ENCODE data around the gene ME3.
"Not testable (repeated sequence)": the region's sequence is repeated elsewhere in the genome, so short reads cannot be mapped to it uniquely, and the experiment has no call there.

The ME3 gene

GRCh38 chr11:86569109-86569508 is 103.3 kb downstream of the ME3 start:
- Histone ChIP-seq H3K9me3 (ENCODE audit: control insufficient read depth, low read length) (no peaks in the 10 kb centered on the region), H3K4me1 (ENCODE audit: control insufficient read depth, insufficient read depth, low read length, poor library complexity, severe bottlenecking) (no peaks in the 10 kb centered on the region), H3K36me3 (ENCODE audit: control insufficient read depth, insufficient read depth, low read length) (no peaks in the 10 kb centered on the region), H3K27ac (ENCODE audit: insufficient read depth, low read length, poor library complexity, severe bottlenecking) (no peak overlapping the region), H3K27me3 (replicated peaks; ENCODE audit: control insufficient read depth, insufficient read depth, low read length, poor library complexity, severe bottlenecking) (no peaks in the 10 kb centered on the region), H3K4me3 (ENCODE audit: insufficient read depth, low read depth, low read length, poor library complexity, severe bottlenecking) (no peak overlapping the region)
- DNase-seq, result no peak

GRCh38 chr11:86565801-86566312 is 106.6 kb downstream of the ME3 start:
- no peaks in the 10 kb centered on the region for H3K27me3 ChIP-seq (replicated peaks; ENCODE audit: control insufficient read depth, insufficient read depth, low read length, poor library complexity, severe bottlenecking)
- H3K9me3 ChIP-seq (ENCODE audit: control insufficient read depth, low read length), result no peaks in the 10 kb centered on the region
- H3K36me3 ChIP-seq (ENCODE audit: control insufficient read depth, insufficient read depth, low read length), result no peaks in the 10 kb centered on the region
- H3K4me3 ChIP-seq (ENCODE audit: insufficient read depth, low read depth, low read length, poor library complexity, severe bottlenecking), result no peak overlapping the region
- H3K4me1 ChIP-seq (ENCODE audit: control insufficient read depth, insufficient read depth, low read length, poor library complexity, severe bottlenecking), result no peaks in the 10 kb centered on the region
- no peak for DNase-seq
- no peak overlapping the region for H3K27ac ChIP-seq (ENCODE audit: insufficient read depth, low read length, poor library complexity, severe bottlenecking)

DNA sequence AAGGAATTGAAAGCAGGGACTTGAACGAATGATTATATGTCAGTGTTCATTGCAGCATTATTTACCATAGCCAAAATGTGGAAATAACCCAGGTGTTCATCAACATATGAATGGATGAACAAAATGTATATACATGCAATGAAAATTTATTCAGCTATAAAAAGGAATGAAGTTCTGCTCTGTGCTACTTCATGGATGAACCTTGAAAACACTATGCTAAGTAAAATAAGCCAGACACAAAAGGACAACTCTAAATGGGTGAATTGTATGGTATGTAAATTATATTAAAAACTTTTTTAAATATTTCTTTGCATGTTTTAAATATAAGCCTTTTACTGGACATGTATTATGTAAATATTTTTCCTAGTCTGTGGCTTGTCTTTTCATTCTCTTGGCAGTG is 107.0 kb downstream of the ME3 start:
- Histone ChIP-seq H3K36me3 (ENCODE audit: control insufficient read depth, insufficient read depth, low read length) (no peaks in the 10 kb centered on the region), H3K27me3 (replicated peaks; ENCODE audit: control insufficient read depth, insufficient read depth, low read length, poor library complexity, severe bottlenecking) (no peaks in the 10 kb centered on the region), H3K4me1 (ENCODE audit: control insufficient read depth, insufficient read depth, low read length, poor library complexity, severe bottlenecking) (no peaks in the 10 kb centered on the region), H3K27ac (ENCODE audit: insufficient read depth, low read length, poor library complexity, severe bottlenecking) (no peak overlapping the region), H3K4me3 (ENCODE audit: insufficient read depth, low read depth, low read length, poor library complexity, severe bottlenecking) (no peak overlapping the region), H3K9me3 (ENCODE audit: control insufficient read depth, low read length) (no peaks in the 10 kb centered on the region)
- no peak for DNase-seq

DNA sequence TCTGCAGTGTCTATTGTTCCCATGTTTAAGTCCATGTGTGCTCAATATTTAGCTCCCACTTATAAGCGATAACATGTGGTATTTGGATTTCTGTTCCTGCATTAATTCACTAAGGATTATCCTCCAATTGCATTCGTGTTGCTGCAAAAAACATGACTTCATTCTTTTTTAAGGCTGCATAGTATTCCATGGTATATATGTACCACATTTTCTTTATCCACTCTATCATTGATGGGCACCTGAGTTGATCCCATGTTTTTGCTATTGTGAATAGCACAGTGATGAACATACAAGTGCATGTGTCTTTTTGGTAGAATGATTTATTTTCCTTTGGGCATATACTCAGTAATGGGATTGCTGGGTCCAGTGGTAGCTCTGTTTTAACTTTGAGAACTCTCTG is 109.6 kb downstream of the ME3 start:
- not testable (repeated sequence) for H3K9me3 ChIP-seq (ENCODE audit: control insufficient read depth, low read length); H3K36me3 ChIP-seq (ENCODE audit: control insufficient read depth, insufficient read depth, low read length); H3K4me1 ChIP-seq (ENCODE audit: control insufficient read depth, insufficient read depth, low read length, poor library complexity, severe bottlenecking); H3K27me3 ChIP-seq (replicated peaks; ENCODE audit: control insufficient read depth, insufficient read depth, low read length, poor library complexity, severe bottlenecking); DNase-seq; H3K4me3 ChIP-seq (ENCODE audit: insufficient read depth, low read depth, low read length, poor library complexity, severe bottlenecking); H3K27ac ChIP-seq (ENCODE audit: insufficient read depth, low read length, poor library complexity, severe bottlenecking)

- no peaks in the 10 kb centered on the region for H3K4me1 ChIP-seq (ENCODE audit: control insufficient read depth, insufficient read depth, low read length, poor library complexity, severe bottlenecking)
- H3K4me3 ChIP-seq (ENCODE audit: insufficient read depth, low read depth, low read length, poor library complexity, severe bottlenecking), result no peak overlapping the region
- H3K36me3 ChIP-seq (ENCODE audit: control insufficient read depth, insufficient read depth, low read length), result no peaks in the 10 kb centered on the region
- H3K27ac ChIP-seq (ENCODE audit: insufficient read depth, low read length, poor library complexity, severe bottlenecking), result no peak overlapping the region
- DNase-seq, result no peak
- no peaks in the 10 kb centered on the region for H3K9me3 ChIP-seq (ENCODE audit: control insufficient read depth, low read length)
- no peaks in the 10 kb centered on the region for H3K27me3 ChIP-seq (replicated peaks; ENCODE audit: control insufficient read depth, insufficient read depth, low read length, poor library complexity, severe bottlenecking)
These were observed 113.0 kb downstream of the ME3 start for GRCh38 chr11:86559311-86559945.

DNA sequence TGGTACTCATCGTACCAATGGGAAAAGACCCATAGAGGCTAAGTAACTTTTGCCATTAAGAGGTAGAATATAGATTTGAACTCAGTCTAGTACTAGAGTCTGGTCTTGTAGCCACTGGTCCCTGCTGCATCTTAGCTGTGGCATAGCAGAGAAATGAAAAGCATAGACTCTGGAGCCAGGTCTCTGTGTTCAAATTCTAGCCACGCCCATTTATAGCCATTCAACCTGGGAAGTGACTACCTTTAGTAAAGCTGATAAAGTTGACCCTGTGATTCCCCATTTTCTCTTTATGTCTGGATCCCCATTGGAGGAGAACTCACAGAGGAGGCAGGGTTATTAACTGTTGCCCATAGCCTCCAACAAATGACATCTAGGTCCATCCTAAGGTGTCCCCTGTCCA is 113.6 kb downstream of the ME3 start:
- Histone ChIP-seq H3K4me3 (ENCODE audit: insufficient read depth, low read depth, low read length, poor library complexity, severe bottlenecking) (no peak overlapping the region), H3K4me1 (ENCODE audit: control insufficient read depth, insufficient read depth, low read length, poor library complexity, severe bottlenecking) (no peaks in the 10 kb centered on the region), H3K27ac (ENCODE audit: insufficient read depth, low read length, poor library complexity, severe bottlenecking) (no peak overlapping the region), H3K9me3 (ENCODE audit: control insufficient read depth, low read length) (no peaks in the 10 kb centered on the region), H3K36me3 (ENCODE audit: control insufficient read depth, insufficient read depth, low read length) (no peaks in the 10 kb centered on the region), H3K27me3 (replicated peaks; ENCODE audit: control insufficient read depth, insufficient read depth, low read length, poor library complexity, severe bottlenecking) (no peaks in the 10 kb centered on the region)
- DNase-seq, result no peak

GRCh38 chr11:86558207-86558606 is 114.2 kb downstream of the ME3 start:
- Histone ChIP-seq H3K4me1 (ENCODE audit: control insufficient read depth, insufficient read depth, low read length, poor library complexity, severe bottlenecking) (no peaks in the 10 kb centered on the region), H3K4me3 (ENCODE audit: insufficient read depth, low read depth, low read length, poor library complexity, severe bottlenecking) (no peak overlapping the region), H3K27me3 (replicated peaks; ENCODE audit: control insufficient read depth, insufficient read depth, low read length, poor library complexity, severe bottlenecking) (no peaks in the 10 kb centered on the region), H3K27ac (ENCODE audit: insufficient read depth, low read length, poor library complexity, severe bottlenecking) (no peak overlapping the region), H3K36me3 (ENCODE audit: control insufficient read depth, insufficient read depth, low read length) (no peaks in the 10 kb centered on the region), H3K9me3 (ENCODE audit: control insufficient read depth, low read length) (no peaks in the 10 kb centered on the region)
- DNase-seq, result no peak

DNA sequence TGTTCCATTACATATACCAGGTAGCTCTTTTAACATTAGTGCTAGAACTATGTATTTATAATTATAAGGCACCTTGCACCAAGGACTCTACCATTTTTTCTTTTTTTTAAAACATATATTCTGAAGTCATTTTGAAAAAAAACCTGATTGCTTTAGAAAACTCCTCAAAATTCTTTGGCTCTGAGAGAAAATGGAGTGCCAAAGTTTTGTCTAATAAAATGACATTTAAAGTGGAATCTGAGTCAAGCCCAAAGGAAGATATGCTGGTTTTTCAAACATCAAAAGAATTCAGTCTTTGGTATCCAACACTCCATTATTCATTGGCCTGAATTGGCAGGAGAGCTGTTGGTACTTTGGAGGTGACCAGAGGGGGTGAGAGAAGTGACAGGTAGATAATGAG is 116.5 kb downstream of the ME3 start:
- Histone ChIP-seq H3K4me3 (ENCODE audit: insufficient read depth, low read depth, low read length, poor library complexity, severe bottlenecking) (no peak overlapping the region), H3K36me3 (ENCODE audit: control insufficient read depth, insufficient read depth, low read length) (no peaks in the 10 kb centered on the region), H3K4me1 (ENCODE audit: control insufficient read depth, insufficient read depth, low read length, poor library complexity, severe bottlenecking) (no peaks in the 10 kb centered on the region), H3K9me3 (ENCODE audit: control insufficient read depth, low read length) (no peaks in the 10 kb centered on the region), H3K27ac (ENCODE audit: insufficient read depth, low read length, poor library complexity, severe bottlenecking) (no peak overlapping the region), H3K27me3 (replicated peaks; ENCODE audit: control insufficient read depth, insufficient read depth, low read length, poor library complexity, severe bottlenecking) (no peaks in the 10 kb centered on the region)
- DNase-seq, result no peak

- H3K4me3 ChIP-seq (ENCODE audit: insufficient read depth, low read depth, low read length, poor library complexity, severe bottlenecking), result no peak overlapping the region
- H3K9me3 ChIP-seq (ENCODE audit: control insufficient read depth, low read length), result no peaks in the 10 kb centered on the region
- H3K27ac ChIP-seq (ENCODE audit: insufficient read depth, low read length, poor library complexity, severe bottlenecking), result no peak overlapping the region
- H3K36me3 ChIP-seq (ENCODE audit: control insufficient read depth, insufficient read depth, low read length), result no peaks in the 10 kb centered on the region
- H3K27me3 ChIP-seq (replicated peaks; ENCODE audit: control insufficient read depth, insufficient read depth, low read length, poor library complexity, severe bottlenecking), result no peaks in the 10 kb centered on the region
- DNase-seq, result no peak
- no peaks in the 10 kb centered on the region for H3K4me1 ChIP-seq (ENCODE audit: control insufficient read depth, insufficient read depth, low read length, poor library complexity, severe bottlenecking)
These were observed 117.0 kb downstream of the ME3 start for GRCh38 chr11:86555401-86555800.

DNA sequence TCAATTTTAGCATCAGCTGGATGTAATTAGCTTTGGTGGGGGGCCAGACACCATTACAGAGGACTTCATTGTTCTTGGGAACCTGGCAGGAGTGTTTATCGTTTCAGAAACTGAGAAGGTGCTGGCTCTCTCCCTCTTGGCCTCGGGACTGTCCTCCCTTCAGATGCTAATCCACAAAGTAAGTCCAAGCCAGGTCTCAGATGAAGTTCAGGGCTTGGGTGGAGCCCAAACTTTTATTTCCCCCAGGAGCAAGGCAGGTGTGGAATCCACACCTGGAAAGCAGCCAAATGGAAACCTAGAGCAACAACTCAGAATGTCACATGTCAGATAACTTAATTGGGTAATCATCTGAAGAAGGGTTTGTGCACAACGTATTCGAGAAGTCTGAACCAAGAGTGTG is 119.2 kb downstream of the ME3 start:
- H3K4me3 ChIP-seq (ENCODE audit: insufficient read depth, low read depth, low read length, poor library complexity, severe bottlenecking), result no peak overlapping the region
- H3K36me3 ChIP-seq (ENCODE audit: control insufficient read depth, insufficient read depth, low read length), result no peaks in the 10 kb centered on the region
- no peak for DNase-seq

More for the DNA sequence above, 119.2 kb downstream of the ME3 start:
- H3K4me1 ChIP-seq (ENCODE audit: control insufficient read depth, insufficient read depth, low read length, poor library complexity, severe bottlenecking), result no peaks in the 10 kb centered on the region
- no peaks in the 10 kb centered on the region for H3K27me3 ChIP-seq (replicated peaks; ENCODE audit: control insufficient read depth, insufficient read depth, low read length, poor library complexity, severe bottlenecking)
- no peaks in the 10 kb centered on the region for H3K9me3 ChIP-seq (ENCODE audit: control insufficient read depth, low read length)
- no peak overlapping the region for H3K27ac ChIP-seq (ENCODE audit: insufficient read depth, low read length, poor library complexity, severe bottlenecking)
